ELR (cell line): Measurements from ENCODE around the gene ADAM10.

Source experiments
- DNase-seq: peaks from one replicate; pipeline ENCODE4 v3.0.0-alpha.2; 2015; ENCODE audit warnings: low read depth

ADAM10 gene

GRCh38 chr15:58716027-58716426 lies 33.5 kb downstream of the ADAM10 start:
- DNase-seq: no peak

- DNase-seq: no peak
Observed at GRCh38 chr15:58715266-58715917, 34.1 kb downstream of the ADAM10 start.

GRCh38 chr15:58710701-58711100 lies 38.8 kb downstream of the ADAM10 start:
- peak; percentile 8 for DNase-seq

GRCh38 chr15:58707397-58707796 lies 42.1 kb downstream of the ADAM10 start:
- DNase-seq: no peak

DNA sequence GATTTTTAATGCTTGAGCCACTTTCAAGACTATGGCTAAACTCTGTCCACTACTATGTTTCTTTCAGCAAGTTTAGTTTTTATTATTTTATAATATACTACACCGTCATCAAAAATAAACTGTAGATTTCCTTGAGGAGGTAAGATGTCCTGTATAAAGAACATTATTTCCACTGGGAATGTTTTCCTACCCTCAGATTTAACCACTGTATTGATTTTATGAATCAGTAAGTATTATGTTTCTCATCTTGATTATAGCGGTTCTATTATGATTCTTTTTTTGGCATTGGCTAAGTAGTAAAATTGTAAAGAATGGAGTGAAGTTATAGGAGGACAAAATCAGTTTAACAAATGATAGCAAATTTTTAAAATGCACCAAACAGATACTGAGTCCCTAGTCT lies 44.4 kb downstream of the ADAM10 start:
- DNase-seq: no peak

GRCh38 chr15:58704155-58704865 lies 45.2 kb downstream of the ADAM10 start:
- DNase-seq: no peak

DNA sequence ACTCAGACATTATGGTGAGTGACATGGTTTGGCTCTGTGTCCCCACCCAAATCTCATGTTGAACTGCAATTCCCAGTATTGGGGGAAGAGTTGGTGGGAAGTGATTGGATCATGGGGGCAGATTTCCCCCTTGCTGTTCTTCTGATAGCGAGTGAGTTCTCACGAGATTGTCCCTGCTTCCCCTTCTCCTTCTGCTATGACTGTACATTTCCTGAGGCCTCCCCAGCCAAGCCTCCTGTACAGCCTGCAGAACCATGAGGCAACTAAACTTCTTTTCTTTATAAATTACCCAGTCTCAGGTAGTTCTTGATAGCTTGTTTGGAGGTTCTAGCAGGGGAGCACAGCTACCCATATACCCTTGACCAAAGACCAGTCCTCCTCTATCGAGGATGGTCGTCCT lies 45.9 kb downstream of the ADAM10 start:
- DNase-seq: no peak

- no peak for DNase-seq
Observed at GRCh38 chr15:58702233-58702632, 47.3 kb downstream of the ADAM10 start.

DNA sequence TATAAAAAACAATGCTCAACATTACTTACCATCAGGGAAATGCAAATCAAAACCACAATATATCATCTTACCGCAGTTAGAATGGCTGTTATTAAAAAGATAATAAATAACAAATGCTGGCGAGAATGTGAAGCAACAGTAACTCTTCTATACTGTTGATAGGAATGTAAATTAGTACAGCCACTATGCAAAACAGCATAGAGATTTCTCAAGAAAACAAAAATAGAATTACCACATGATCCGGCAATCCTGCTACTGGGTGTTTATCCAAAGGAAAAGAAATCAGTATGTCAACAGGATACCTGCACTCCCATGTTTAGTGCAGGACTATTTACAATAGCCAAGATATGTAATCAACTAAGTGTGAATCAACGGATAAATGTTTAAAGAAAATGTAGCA lies 48.1 kb downstream of the ADAM10 start:
- DNase-seq: no peak

DNA sequence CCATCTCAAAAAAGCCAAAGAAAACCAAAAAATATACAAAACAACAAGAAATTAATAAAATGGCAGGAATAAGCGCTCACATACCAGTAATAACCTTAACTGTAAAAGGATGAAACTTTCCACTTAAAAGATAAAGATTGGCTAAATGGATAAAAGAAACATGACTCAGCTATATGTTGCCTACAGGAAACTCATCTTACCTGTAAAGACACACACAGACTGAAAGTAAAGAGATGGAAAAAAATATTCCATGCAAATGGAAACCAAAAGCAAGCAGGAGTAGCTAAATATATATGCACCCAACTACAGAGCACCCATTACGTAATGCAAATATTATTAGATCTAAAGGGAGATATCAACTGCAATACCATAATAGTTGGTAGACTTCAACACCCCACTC lies 49.7 kb downstream of the ADAM10 start:
- DNase-seq: no peak

- peak; percentile 10 for DNase-seq
Observed at GRCh38 chr15:58698887-58699641, 50.4 kb downstream of the ADAM10 start.

GRCh38 chr15:58697220-58697619 lies 52.3 kb downstream of the ADAM10 start:
- DNase-seq: no peak

DNA sequence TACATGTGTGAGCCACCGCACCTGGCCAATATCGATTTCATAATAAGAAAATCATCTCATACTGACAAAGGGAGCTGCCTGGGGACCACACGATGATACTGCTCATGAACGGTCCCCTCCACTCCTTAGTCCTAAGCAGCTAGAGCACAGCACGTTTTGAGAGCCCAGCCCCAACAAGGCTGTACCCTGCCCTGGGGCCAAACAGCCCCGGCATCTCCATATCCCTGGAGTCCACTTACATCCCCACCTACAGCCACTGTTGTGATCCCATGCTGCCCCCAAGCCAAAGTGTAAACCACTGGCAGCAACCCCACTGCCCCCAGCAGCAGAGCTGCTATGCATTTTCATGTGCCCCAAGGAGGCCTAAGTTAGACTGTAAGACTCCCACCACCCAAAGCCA lies 52.8 kb downstream of the ADAM10 start:
- DNase-seq: no peak

GRCh38 chr15:58694641-58695398 lies 54.7 kb downstream of the ADAM10 start:
- DNase-seq: no peak

DNA sequence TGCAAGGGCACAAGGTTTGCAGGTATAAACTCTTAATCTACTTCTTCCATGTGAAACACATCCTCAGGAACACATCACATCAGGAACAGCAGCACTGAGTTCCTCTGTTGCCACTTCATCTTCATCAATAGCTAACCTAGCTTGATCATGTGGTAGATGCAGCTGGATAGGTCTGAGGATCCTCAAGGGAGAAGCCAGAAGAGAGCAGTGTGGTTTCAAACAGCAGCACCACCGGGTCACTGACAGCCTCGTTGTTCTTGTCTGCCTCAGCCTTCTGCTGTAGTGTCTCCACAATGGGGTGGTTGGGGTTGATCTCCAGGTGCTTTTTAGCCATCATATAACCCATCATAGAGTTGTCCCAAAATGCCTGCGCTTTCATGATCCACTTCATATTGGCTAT lies 58.8 kb downstream of the ADAM10 start:
- no peak for DNase-seq

DNA sequence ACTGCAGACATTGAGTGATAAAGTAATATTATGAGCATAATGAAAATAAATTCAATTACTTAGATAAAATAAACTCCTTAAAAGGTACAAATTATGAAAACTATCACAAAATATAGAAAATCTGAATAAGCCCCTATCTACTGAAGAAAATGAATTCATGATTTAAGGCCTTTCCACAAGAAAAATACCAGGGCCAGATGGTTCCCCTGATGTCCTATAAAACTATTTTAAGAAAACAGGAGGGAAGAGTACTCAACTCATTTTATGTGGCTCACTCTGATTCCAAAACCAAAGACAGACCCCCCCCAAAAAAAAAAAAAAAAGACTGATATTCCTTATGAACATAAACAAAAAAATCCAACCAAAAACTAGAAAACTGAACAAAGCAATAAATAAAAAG lies 59.9 kb downstream of the ADAM10 start:
- DNase-seq: no peak

- no peak for DNase-seq
Observed at GRCh38 chr15:58686286-58686685, 63.2 kb downstream of the ADAM10 start.

GRCh38 chr15:58684751-58685150 lies 64.8 kb downstream of the ADAM10 start:
- peak; percentile 10 for DNase-seq

- DNase-seq: peak; percentile 10
Observed at GRCh38 chr15:58684036-58684710, 65.3 kb downstream of the ADAM10 start.

DNA sequence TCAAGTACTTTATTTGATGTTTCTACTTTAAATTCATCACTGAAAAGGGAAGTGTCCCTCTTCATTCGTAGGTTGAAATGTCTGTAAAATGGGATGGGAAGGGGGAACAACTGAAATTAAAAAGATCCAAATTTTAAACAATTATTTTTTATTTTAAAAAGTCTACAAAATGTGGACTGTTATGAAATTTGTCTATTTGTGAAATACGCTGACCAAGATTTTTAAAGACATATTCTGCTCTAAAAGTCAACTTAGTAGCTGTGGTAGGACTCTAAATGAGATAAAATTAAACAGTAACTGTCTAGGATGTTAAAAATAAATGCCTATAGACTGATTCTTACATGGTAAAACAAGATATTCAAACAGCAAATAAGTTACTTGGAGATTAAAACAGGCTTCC lies 67.3 kb downstream of the ADAM10 start:
- DNase-seq: no peak

- DNase-seq: no peak
Observed at GRCh38 chr15:58678683-58679082, 70.8 kb downstream of the ADAM10 start.

DNA sequence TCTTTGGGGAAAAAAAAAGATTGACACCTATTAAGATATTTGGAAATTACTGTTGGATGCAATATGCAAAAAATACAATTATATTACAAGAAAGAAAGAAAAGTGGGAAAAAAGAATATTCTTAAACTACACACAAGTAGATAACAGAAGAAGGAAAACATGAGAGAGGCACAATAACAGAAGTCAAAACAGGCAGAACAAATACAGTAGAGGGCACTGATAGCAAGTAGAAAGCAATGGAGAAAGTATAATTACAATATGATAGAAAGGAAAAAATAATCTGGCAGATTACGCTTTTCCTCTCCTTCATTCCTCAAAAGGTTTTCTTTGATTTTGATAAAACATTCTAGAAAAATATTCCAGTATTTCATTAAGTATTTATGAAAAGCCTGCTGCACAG lies 72.1 kb downstream of the ADAM10 start:
- DNase-seq: no peak
